SU-DHL-6 (cell line): ENCODE results near the gene BLM.

Experiments used
- H2AFZ ChIP-seq: fragments of 200-600 bp; sonication (generic); 2 replicates; pipeline ENCODE4 v1.6.1; 2014; ENCODE audit warnings: low read depth, mild to moderate bottlenecking, moderate library complexity, mixed read lengths, antibody characterized with exemption, low read length; ENCODE audit not compliant: severe bottlenecking
- H3F3A ChIP-seq: fragments of 200-600 bp; shearing (Covaris generic); 2 replicates; pipeline ENCODE4 v1.6.0; 2016; ENCODE audit warnings: antibody characterized with exemption, mild to moderate bottlenecking; ENCODE audit not compliant: insufficient read depth
- H3K27ac ChIP-seq: fragments of 200-600 bp; sonication (generic); 2 replicates; pipeline ENCODE4 v1.5.1; 2016; ENCODE audit warnings: low read depth, mild to moderate bottlenecking, low read length, moderate library complexity, mixed read lengths
- H3K27me3 ChIP-seq: fragments of 200-600 bp; sonication (generic), shearing (Covaris generic); 2 replicates; pipeline ENCODE4 v1.6.0; 2014; ENCODE audit warnings: mild to moderate bottlenecking, low read length
- H3K36me3 ChIP-seq: fragments of 200-600 bp; sonication (generic); 2 replicates; pipeline ENCODE4 v1.6.1; 2014; ENCODE audit warnings: mild to moderate bottlenecking, low read length, mixed read lengths
- H3K4me2 ChIP-seq: fragments of 300-600, 200-600 bp; shearing (Covaris generic), sonication (generic); 2 replicates; pipeline ENCODE4 v1.6.0; 2014; ENCODE audit warnings: low read length, low read depth, mild to moderate bottlenecking; ENCODE audit not compliant: poor library complexity, severe bottlenecking
- H3K4me3 ChIP-seq: fragments of 200-600 bp; sonication (generic); 2 replicates; pipeline ENCODE4 v1.5.1; 2014; ENCODE audit warnings: antibody characterized with exemption, low read length, mild to moderate bottlenecking, mixed read lengths; ENCODE audit not compliant: insufficient read depth, poor library complexity, severe bottlenecking
- H3K79me2 ChIP-seq: fragments of 200-600 bp; sonication (generic); 2 replicates; pipeline ENCODE4 v1.6.1; 2014; ENCODE audit warnings: mild to moderate bottlenecking, low read length, moderate library complexity; ENCODE audit not compliant: insufficient read depth
- H3K9ac ChIP-seq: fragments of 200-600 bp; sonication (generic); 2 replicates; pipeline ENCODE4 v1.7.0; 2014; ENCODE audit warnings: mild to moderate bottlenecking, low read length
- H3K9me2 ChIP-seq: fragments of 200-600 bp; sonication (generic); replicated peaks from 2 replicates; pipeline ENCODE4 v1.6.1; 2014; ENCODE audit warnings: low read length; ENCODE audit not compliant: insufficient read depth
- H3K9me3 ChIP-seq: fragments of 200-600 bp; sonication (generic); 2 replicates; pipeline ENCODE4 v1.6.1; 2014; ENCODE audit warnings: low read length, mixed read lengths; ENCODE audit not compliant: insufficient read depth
- H4K20me1 ChIP-seq: fragments of 200-600 bp; sonication (generic); 2 replicates; pipeline ENCODE4 v1.6.1; 2014; ENCODE audit warnings: low read depth, mild to moderate bottlenecking, antibody characterized with exemption, low read length, moderate library complexity, mixed read lengths
- EZH2phosphoT487 ChIP-seq: fragments of 200-600 bp; sonication (generic), shearing (Covaris generic); conservative IDR thresholded peaks from 2 replicates; pipeline ENCODE4 v1.6.1; 2018; ENCODE audit warnings: mild to moderate bottlenecking, antibody characterized with exemption, low read length, moderate library complexity, mixed read lengths
- TF ChIP-seq, protein P1 (sequence below): fragments of 200-600 bp; sonication (generic); IDR thresholded peaks from one replicate; pipeline ENCODE4 v1.5.1; 2017; ENCODE audit warnings: antibody characterized with exemption, mild to moderate bottlenecking, low read length, moderate library complexity; ENCODE audit not compliant: insufficient read depth, poor library complexity, severe bottlenecking

BLM gene

DNA sequence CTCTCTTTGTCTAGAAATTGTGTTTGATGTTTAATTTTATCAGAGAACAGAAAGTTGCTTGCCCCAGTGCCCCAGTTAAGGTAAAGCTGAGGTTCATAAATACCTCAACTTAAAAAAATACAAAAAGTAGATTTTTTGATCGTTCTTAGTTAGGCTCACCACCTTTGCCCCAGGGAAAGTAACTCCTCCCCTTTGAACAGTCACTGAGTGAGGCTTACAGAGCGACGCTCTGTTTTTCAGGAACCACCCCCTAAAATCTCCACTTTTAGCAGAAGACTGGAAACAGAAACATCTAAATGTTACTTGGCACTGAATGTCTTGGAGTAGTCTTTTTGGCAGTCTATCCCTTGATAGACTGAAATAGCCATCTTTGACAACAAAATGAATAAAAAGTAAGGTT, 24.9 kb downstream of the BLM start:
- Histone ChIP-seq H3K79me2 (peaks cover 94% of the 10 kb centered on the region), H3K9ac (no peak overlapping the region), H3K27ac (no peak overlapping the region), H3K4me3 (no peak overlapping the region), H2AFZ (no peak overlapping the region), H3K9me2 (no peaks in the 10 kb centered on the region), H4K20me1 (peaks cover 6% of the 10 kb centered on the region; the same call in 1 of the 2 replicates), H3K27me3 (no peaks in the 10 kb centered on the region), H3K9me3 (no peaks in the 10 kb centered on the region), H3K36me3 (no peaks in the 10 kb centered on the region), H3F3A (peaks cover 6% of the 10 kb centered on the region; the same call in 1 of the 2 replicates), H3K4me2 (no peak overlapping the region)
- TF ChIP-seq, protein P1, sequence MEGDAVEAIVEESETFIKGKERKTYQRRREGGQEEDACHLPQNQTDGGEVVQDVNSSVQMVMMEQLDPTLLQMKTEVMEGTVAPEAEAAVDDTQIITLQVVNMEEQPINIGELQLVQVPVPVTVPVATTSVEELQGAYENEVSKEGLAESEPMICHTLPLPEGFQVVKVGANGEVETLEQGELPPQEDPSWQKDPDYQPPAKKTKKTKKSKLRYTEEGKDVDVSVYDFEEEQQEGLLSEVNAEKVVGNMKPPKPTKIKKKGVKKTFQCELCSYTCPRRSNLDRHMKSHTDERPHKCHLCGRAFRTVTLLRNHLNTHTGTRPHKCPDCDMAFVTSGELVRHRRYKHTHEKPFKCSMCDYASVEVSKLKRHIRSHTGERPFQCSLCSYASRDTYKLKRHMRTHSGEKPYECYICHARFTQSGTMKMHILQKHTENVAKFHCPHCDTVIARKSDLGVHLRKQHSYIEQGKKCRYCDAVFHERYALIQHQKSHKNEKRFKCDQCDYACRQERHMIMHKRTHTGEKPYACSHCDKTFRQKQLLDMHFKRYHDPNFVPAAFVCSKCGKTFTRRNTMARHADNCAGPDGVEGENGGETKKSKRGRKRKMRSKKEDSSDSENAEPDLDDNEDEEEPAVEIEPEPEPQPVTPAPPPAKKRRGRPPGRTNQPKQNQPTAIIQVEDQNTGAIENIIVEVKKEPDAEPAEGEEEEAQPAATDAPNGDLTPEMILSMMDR = no peak
- TF ChIP-seq EZH2phosphoT487 = no peak

DNA sequence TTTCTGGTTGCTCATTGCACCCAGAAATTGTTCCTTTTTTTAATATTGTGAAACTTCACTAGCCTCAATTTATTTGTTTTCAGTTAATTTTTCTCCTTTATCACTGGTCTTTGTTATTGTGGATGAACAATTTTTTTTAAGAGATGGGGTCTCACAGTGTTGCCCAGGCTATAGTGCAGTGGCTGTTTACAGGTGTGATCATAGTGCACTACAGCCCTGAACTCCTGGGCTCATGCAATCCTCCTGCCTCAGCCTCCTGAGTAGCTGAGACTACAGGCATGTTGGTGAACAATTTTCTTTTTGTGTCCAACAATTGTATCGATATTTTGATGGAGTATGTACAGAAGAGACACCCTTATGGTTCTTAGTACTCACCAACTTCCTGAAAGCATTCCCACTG, 26.3 kb downstream of the BLM start:
- Histone ChIP-seq H3K36me3 (no peaks in the 10 kb centered on the region), H4K20me1 (peaks cover 6% of the 10 kb centered on the region; the same call in 1 of the 2 replicates)
- TF ChIP-seq, protein P1 = no peak
- TF ChIP-seq EZH2phosphoT487 = no peak

DNA sequence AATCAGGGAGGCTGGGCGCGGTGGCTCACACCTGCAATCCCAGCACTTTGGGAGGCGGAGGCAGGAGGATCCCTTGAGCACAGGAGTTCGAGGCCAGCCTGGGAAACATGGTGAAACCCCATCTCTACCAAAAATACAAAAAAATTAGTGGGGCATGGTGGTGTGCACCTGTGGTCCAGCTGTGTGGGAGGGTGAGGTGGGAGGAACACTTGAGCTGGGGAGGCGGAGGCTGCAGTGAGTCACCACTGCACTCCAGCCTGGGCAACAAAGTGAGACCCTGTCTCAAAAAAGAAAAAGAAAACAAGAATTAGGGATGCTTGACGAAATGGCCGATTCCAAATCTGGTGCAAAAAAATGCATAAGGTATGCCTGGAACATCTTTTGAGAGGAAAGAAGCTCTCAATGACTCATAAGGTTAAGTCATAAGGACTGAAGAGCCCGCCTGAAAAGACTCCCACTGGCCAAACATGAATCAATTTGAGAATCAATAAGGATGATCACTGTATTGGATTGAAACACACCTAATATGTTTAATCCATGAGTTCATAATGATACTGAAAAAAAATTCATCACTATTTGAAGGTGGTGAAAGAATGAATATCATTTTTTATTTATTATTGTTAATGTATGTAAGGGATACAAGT, 27.7 kb downstream of the BLM start:
- Histone ChIP-seq H3K27ac (no peak overlapping the region), H3K9ac (no peak overlapping the region), H3K27me3 (no peaks in the 10 kb centered on the region), H3K4me3 (no peak overlapping the region), H3K9me3 (no peaks in the 10 kb centered on the region), H4K20me1 (peaks cover 6% of the 10 kb centered on the region; the same call in 1 of the 2 replicates), H3K4me2 (no peak overlapping the region), H2AFZ (no peak overlapping the region), H3K36me3 (peaks cover 8% of the 10 kb centered on the region; the same call in 1 of the 2 replicates), H3F3A (no peaks in the 10 kb centered on the region), H3K9me2 (no peaks in the 10 kb centered on the region), H3K79me2 (peaks cover 73% of the 10 kb centered on the region)
- TF ChIP-seq EZH2phosphoT487 = no peak
- TF ChIP-seq, protein P1 = no peak

More for the DNA sequence above, 26.3 kb downstream of the BLM start:
- H3K4me3 ChIP-seq = no peak overlapping the region
- H2AFZ ChIP-seq = no peak overlapping the region
- H3K9ac ChIP-seq = no peak overlapping the region
- no peaks in the 10 kb centered on the region for H3K9me3 ChIP-seq
- H3K27me3 ChIP-seq = no peaks in the 10 kb centered on the region
- no peak overlapping the region for H3K27ac ChIP-seq
- no peaks in the 10 kb centered on the region for H3K9me2 ChIP-seq
- H3F3A ChIP-seq = no peaks in the 10 kb centered on the region
- no peak overlapping the region for H3K4me2 ChIP-seq
- H3K79me2 ChIP-seq = peaks cover 88% of the 10 kb centered on the region
